ENCODE measurements around the gene CTSD.

DNA sequence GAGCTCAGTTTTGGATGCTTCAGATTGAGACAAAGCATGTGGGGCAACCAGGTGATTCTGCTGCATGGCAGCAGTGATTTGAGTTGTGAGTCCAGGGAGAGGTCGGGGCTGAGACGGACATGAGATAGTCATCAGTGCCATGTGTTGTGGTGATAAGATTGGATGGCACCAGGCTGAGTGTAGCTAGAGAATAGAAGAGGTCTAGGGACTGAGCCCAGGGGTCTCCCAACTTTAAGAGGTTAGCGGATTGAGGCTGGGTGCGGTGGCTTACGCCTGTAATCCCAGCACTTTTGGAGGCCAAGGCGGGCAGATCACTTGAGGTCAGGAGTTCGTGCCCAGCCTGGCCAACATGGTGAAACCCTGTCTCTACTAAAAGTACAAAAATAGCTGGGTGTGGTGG, 6.3 kb upstream of the CTSD start:
- TF ChIP-seq, protein P1, sequence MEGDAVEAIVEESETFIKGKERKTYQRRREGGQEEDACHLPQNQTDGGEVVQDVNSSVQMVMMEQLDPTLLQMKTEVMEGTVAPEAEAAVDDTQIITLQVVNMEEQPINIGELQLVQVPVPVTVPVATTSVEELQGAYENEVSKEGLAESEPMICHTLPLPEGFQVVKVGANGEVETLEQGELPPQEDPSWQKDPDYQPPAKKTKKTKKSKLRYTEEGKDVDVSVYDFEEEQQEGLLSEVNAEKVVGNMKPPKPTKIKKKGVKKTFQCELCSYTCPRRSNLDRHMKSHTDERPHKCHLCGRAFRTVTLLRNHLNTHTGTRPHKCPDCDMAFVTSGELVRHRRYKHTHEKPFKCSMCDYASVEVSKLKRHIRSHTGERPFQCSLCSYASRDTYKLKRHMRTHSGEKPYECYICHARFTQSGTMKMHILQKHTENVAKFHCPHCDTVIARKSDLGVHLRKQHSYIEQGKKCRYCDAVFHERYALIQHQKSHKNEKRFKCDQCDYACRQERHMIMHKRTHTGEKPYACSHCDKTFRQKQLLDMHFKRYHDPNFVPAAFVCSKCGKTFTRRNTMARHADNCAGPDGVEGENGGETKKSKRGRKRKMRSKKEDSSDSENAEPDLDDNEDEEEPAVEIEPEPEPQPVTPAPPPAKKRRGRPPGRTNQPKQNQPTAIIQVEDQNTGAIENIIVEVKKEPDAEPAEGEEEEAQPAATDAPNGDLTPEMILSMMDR (IDR thresholded peaks at IDR 0.05) = no peak
- TF ChIP-seq POLR2AphosphoS5 (IDR thresholded peaks at IDR 0.05) = no peak
- TF ChIP-seq POLR2A (IDR thresholded peaks at IDR 0.05) = no peak
